Glutamatergic neuron (in vitro differentiated cells): ENCODE data around the gene DACH2. TPM values are rescaled to one million over a fixed set of nuclear protein-coding genes. Genes with fewer than 3 reads are reported as not detected.

ENCODE experiments used
- DNase-seq: peaks from one replicate; pipeline ENCODE4 v3.0.0; 2022
- H3K27ac Mint-ChIP-seq: one replicate; pipeline ENCODE4 v1.8.0; 2020; ENCODE audit warnings: mild to moderate bottlenecking, mixed read lengths, inconsistent platforms; ENCODE audit not compliant: unreplicated experiment
- H3K27me3 Mint-ChIP-seq: one replicate; pipeline ENCODE4 v1.8.0; 2020; ENCODE audit warnings: mild to moderate bottlenecking, moderate library complexity, mixed read lengths, inconsistent platforms; ENCODE audit not compliant: unreplicated experiment
- H3K36me3 Mint-ChIP-seq: one replicate; pipeline ENCODE4 v1.8.0; 2020; ENCODE audit warnings: mild to moderate bottlenecking, mixed read lengths, inconsistent platforms; ENCODE audit not compliant: unreplicated experiment
- H3K4me1 Mint-ChIP-seq: one replicate; pipeline ENCODE4 v1.8.0; 2020; ENCODE audit warnings: mild to moderate bottlenecking, low read depth, mixed read lengths, inconsistent platforms; ENCODE audit not compliant: unreplicated experiment
- H3K4me3 Mint-ChIP-seq: one replicate; pipeline ENCODE4 v1.8.0; 2020; ENCODE audit warnings: mild to moderate bottlenecking, mixed read lengths, inconsistent platforms; ENCODE audit not compliant: unreplicated experiment
- H3K9me3 Mint-ChIP-seq: one replicate; pipeline ENCODE4 v1.8.0; 2020; ENCODE audit warnings: mild to moderate bottlenecking, moderate library complexity, mixed read lengths, inconsistent platforms; ENCODE audit not compliant: unreplicated experiment
- CTCF ChIP-seq: fragments of 200-600 bp; sonication (generic); IDR thresholded peaks from one replicate; pipeline ENCODE4 v1.5.0; 2021; ENCODE audit not compliant: partially characterized antibody, unreplicated experiment
- total RNA-seq: library from RNA; stranded (reverse); fragmentation: NEBNext Ultra II Directional; extraction: Animal tissue kit (Norgen Biotek cat#: 25700); gene quantifications from one replicate; pipeline ENCODE4 v1.2.1, GENCODE V29; 2021; ENCODE audit not compliant: unreplicated experiment

The DACH2 gene
- total RNA-seq, 1 donor from 2014 or later = 1.3 TPM

- H3K4me1 Mint-ChIP-seq = no peaks in the 10 kb centered on the region
- no peak for TF ChIP-seq CTCF
Observed at GRCh38 chrX:86604607-86605006, 456.4 kb downstream of the DACH2 start.

GRCh38 chrX:86696951-86697350 is 548.7 kb downstream of the DACH2 start:
- Mint-ChIP-seq H3K4me3 (no peak overlapping the region), H3K27ac (no peak overlapping the region), H3K9me3 (peaks cover 1% of the 10 kb centered on the region), H3K36me3 (no peaks in the 10 kb centered on the region), H3K27me3 (no peaks in the 10 kb centered on the region), H3K4me1 (no peaks in the 10 kb centered on the region)
- DNase-seq = no peak
- no peak for TF ChIP-seq CTCF

More at GRCh38 chrX:86604607-86605006, 456.4 kb downstream of the DACH2 start:
- Mint-ChIP-seq H3K4me3 (no peak overlapping the region), H3K27ac (no peak overlapping the region), H3K36me3 (no peaks in the 10 kb centered on the region), H3K27me3 (no peaks in the 10 kb centered on the region), H3K9me3 (no peaks in the 10 kb centered on the region)
- no peak for DNase-seq

- DNase-seq = no peak
- Mint-ChIP-seq H3K9me3 (no peaks in the 10 kb centered on the region), H3K4me3 (no peak overlapping the region), H3K27ac (no peak overlapping the region), H3K36me3 (no peaks in the 10 kb centered on the region), H3K27me3 (no peaks in the 10 kb centered on the region), H3K4me1 (no peaks in the 10 kb centered on the region)
- no peak for TF ChIP-seq CTCF
Observed at GRCh38 chrX:86711531-86712180, 563.4 kb downstream of the DACH2 start.

- Mint-ChIP-seq H3K4me1 (no peaks in the 10 kb centered on the region), H3K36me3 (no peaks in the 10 kb centered on the region), H3K27ac (no peak overlapping the region), H3K9me3 (no peaks in the 10 kb centered on the region), H3K27me3 (no peaks in the 10 kb centered on the region), H3K4me3 (no peak overlapping the region)
- no peak for TF ChIP-seq CTCF
- no peak for DNase-seq
Observed at GRCh38 chrX:86714441-86714840, 566.2 kb downstream of the DACH2 start.

- Mint-ChIP-seq H3K27me3 (no peaks in the 10 kb centered on the region), H3K9me3 (no peaks in the 10 kb centered on the region), H3K27ac (no peak overlapping the region), H3K4me1 (no peaks in the 10 kb centered on the region), H3K4me3 (no peak overlapping the region), H3K36me3 (no peaks in the 10 kb centered on the region)
- DNase-seq = no peak
- no peak for TF ChIP-seq CTCF
Observed at GRCh38 chrX:86724277-86724676, 576.0 kb downstream of the DACH2 start.
